ENCODE data around the gene PIK3CD.

DNA sequence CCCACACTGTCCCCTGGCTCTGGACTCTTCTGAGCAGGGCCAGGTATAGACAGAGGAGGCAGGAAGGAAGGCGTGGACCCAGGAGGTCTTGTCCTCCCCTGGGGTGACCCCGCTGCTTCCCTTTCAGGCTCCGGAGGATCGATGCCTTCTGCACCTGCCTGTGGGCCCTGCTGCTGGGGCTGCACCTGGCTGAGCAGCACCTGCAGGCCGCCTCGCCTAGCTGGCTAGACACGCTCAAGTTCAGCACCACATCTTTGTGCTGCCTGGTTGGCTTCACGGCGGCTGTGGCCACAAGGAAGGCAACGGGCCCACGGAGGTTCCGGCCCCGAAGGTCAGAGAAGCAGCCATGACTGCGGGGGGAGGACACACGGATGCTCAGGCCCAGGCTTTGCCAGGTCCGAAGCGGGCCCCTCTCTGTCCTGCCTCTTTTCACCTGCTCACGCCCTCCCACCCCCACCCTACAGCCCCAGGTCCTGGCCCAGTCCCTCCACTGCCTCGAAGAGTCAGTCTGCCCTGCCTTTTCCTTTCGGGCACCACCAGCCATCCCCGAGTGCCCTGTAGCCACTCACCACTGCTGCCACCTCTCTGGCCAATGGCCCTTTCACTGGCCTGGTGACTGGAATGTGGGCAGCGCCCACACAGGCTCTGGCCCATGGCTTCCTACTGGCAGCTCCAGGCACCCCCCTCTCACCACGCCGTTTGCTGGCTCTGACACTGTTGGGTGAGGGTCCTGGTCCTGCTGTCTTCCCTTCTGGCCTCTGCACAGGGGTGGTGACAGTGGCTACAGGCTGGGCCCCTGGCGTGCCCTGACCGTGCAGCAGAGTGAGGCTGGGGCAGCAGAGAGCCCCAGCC lies 49.4 kb upstream of the PIK3CD start:
- TF ChIP-seq, protein P1, sequence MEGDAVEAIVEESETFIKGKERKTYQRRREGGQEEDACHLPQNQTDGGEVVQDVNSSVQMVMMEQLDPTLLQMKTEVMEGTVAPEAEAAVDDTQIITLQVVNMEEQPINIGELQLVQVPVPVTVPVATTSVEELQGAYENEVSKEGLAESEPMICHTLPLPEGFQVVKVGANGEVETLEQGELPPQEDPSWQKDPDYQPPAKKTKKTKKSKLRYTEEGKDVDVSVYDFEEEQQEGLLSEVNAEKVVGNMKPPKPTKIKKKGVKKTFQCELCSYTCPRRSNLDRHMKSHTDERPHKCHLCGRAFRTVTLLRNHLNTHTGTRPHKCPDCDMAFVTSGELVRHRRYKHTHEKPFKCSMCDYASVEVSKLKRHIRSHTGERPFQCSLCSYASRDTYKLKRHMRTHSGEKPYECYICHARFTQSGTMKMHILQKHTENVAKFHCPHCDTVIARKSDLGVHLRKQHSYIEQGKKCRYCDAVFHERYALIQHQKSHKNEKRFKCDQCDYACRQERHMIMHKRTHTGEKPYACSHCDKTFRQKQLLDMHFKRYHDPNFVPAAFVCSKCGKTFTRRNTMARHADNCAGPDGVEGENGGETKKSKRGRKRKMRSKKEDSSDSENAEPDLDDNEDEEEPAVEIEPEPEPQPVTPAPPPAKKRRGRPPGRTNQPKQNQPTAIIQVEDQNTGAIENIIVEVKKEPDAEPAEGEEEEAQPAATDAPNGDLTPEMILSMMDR (conservative IDR thresholded peaks at IDR 0.05) = no peak
- no peak for TF ChIP-seq EZH2 (IDR thresholded peaks at IDR 0.05; ENCODE audit: low read depth)

Measured in PC-9 (cell line).